Lower lobe of right lung (tissue), 2 donors: ENCODE results near the gene CD27. TPM values are rescaled to one million over a fixed set of nuclear protein-coding genes. Genes with fewer than 3 reads are reported as not detected.
A peak's percentile ranks its signal among the peaks of the same experiment; 100 is the strongest.
"Not testable (repeated sequence)": the region's sequence is repeated elsewhere in the genome, so short reads cannot be mapped to it uniquely, and the experiment has no call there.

Experiments
- ATAC-seq, 2 donors: fragments of 200-7000 bp; cut with Tn5 transposase; one replicate each; pipeline ENCODE4 v1.9.1; 2020 to 2022; ENCODE audit warnings: mild to moderate bottlenecking in 2 of 2, moderate library complexity in 2 of 2
- DNase-seq: peaks from one replicate; pipeline ENCODE4 v3.0.0-alpha.2; 2020
- H3K27ac ChIP-seq: fragments of 200-600 bp; one replicate; pipeline ENCODE4 v1.8.0; 2022
- H3K27me3 ChIP-seq: fragments of 200-600 bp; one replicate; pipeline ENCODE4 v1.8.0; 2022; ENCODE audit warnings: low read depth
- H3K36me3 ChIP-seq: fragments of 200-600 bp; one replicate; pipeline ENCODE4 v1.8.0; 2022; ENCODE audit warnings: mild to moderate bottlenecking
- H3K4me1 ChIP-seq: fragments of 200-600 bp; one replicate; pipeline ENCODE4 v1.8.0; 2022
- H3K4me3 ChIP-seq: fragments of 200-600 bp; one replicate; pipeline ENCODE4 v1.8.0; 2022; ENCODE audit warnings: mild to moderate bottlenecking
- H3K9me3 ChIP-seq: fragments of 200-600 bp; one replicate; pipeline ENCODE4 v1.8.0; 2022
- CTCF ChIP-seq: fragments of 200-600 bp; IDR thresholded peaks from one replicate; pipeline ENCODE4 v1.8.0; 2022; ENCODE audit warnings: antibody characterized with exemption, mild to moderate bottlenecking
- intact Hi-C: fragments of 100-400 bp; cut with DNase I; formaldehyde crosslinking; loops from one replicate; pipeline ENCODE4 v1.11.0; 2022
- total RNA-seq: library from RNA; stranded (reverse); fragmentation: NEBNext Ultra II Directional; extraction: Animal tissue kit (Norgen Biotek cat#: 25700); gene quantifications from one replicate; pipeline ENCODE4 v1.2.1, GENCODE V29; 2021
- donor health status: DM: no; HTN: yes; CAD: no; lungs with severe emphysema.

The CD27 gene
- total RNA-seq, 1 donor from 2014 or later, result 2.3 TPM

DNA sequence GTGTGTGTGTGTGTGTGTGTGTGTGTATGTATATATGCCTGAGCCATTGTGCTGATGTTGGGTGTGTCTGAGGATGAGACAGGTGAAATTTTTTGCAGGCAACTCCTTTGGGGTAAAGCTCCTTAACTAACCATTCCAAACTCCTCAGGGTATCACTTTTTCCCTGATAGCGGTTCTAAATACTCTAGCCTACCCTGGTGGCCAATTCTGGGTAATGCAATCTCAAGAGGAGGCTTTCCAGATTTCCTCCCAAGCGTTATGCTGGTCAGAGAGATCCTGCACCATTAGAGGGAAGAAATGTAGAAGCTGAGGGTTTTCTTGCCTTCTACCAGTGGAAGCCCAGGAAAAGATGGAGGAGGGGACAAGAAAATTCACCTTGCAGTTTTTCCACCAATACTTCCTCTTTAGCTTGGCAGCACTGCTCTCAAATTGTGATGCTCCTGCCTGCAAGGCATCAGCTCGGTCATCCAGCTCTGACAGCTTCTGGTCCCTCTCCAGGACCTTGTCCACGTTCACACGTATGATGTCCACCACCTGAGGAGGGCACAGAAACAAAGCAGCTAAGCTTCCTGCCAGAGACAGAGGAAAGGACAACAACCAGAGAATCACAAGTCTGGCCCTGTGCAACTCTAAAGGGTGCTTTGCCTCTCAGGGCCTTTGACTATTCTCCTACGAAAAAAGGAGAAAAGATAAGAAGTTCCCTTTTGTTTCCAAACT is 20.9 kb downstream of the CD27 start:
- Histone ChIP-seq H3K9me3 (no peaks in the 10 kb centered on the region), H3K4me1 (peaks cover 72% of the 10 kb centered on the region), H3K4me3 (no peak overlapping the region), H3K27ac (no peak overlapping the region), H3K27me3 (no peaks in the 10 kb centered on the region), H3K36me3 (peaks cover 67% of the 10 kb centered on the region)
- intact Hi-C loops, result no loop called here
- peak; percentile 82 for TF ChIP-seq CTCF
- ATAC-seq (peak; percentile 40 to 55), DNase-seq (no peak)

GRCh38 chr12:6466184-6466573 is 21.4 kb downstream of the CD27 start:
- H3K27ac ChIP-seq, result no peak overlapping the region
- H3K27me3 ChIP-seq, result no peaks in the 10 kb centered on the region
- intact Hi-C loops, result no loop called here
- TF ChIP-seq CTCF, result no peak
- H3K4me1 ChIP-seq, result peaks cover 70% of the 10 kb centered on the region
- DNase-seq, result no peak
- no peaks in the 10 kb centered on the region for H3K9me3 ChIP-seq
- ATAC-seq, result no peak
- no peak overlapping the region for H3K4me3 ChIP-seq
- H3K36me3 ChIP-seq, result peaks cover 62% of the 10 kb centered on the region

DNA sequence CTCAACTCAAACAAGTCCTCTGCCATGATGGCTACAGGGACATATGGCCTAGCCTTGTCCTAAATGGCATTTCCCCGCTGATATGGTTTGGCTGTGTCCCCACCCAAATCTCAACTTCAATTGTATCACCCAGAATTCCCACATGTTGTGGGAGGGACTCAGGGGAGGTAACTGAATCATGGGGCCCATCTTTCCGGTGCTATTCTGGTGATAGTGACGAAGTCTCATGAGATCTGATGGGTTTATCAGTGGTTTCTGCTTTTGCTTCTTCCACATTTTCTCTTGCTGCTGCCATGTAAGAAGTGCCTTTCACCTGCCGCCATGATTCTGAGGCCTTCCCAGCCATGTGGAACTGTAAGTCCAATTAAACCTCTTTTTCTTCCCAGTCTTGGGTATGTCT is 22.0 kb downstream of the CD27 start:
- intact Hi-C loops, H3K27ac ChIP-seq, ATAC-seq, H3K9me3 ChIP-seq, DNase-seq, H3K4me3 ChIP-seq, H3K27me3 ChIP-seq: not testable (repeated sequence)
- Histone ChIP-seq H3K36me3 (peaks cover 56% of the 10 kb centered on the region), H3K4me1 (peaks cover 69% of the 10 kb centered on the region)

DNA sequence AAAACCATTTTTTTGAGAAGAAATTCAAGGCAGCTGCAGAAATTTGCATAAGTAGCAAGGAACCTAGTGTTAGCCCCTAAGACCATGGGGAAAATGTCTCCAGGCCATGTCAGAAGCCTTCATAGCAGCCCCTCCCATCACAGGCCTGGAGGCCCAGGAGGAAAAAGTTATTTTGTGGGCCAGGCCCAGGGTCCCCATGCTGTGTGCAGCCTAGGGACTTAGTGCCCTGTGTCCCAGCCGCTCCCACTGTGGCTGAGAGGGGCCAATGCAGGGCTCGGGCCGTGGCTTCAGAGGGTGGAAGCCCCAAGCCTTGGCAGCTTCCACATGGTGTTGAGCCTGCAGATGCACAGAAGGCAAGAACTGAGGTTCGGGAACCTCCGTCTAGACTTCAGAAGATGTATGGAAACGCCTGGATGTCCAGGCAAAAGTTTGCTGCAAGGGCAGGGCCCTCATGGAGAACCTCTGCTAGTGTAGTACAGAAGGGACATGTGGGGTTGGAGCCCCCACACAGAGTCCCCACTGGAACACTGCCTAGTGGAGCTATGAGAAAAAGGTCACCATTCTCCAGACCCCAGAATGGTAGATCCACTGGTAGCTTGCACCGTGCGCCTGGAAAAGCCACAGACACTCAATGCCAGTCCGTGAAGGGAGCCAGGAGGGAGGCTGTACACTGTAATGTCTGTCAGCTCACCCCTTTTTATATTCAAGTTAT is 23.0 kb downstream of the CD27 start:
- H3K4me3 ChIP-seq, intact Hi-C loops, H3K27me3 ChIP-seq, ATAC-seq, DNase-seq, H3K9me3 ChIP-seq, H3K27ac ChIP-seq: not testable (repeated sequence)
- H3K36me3 ChIP-seq, result peaks cover 46% of the 10 kb centered on the region
- peaks cover 61% of the 10 kb centered on the region for H3K4me1 ChIP-seq

DNA sequence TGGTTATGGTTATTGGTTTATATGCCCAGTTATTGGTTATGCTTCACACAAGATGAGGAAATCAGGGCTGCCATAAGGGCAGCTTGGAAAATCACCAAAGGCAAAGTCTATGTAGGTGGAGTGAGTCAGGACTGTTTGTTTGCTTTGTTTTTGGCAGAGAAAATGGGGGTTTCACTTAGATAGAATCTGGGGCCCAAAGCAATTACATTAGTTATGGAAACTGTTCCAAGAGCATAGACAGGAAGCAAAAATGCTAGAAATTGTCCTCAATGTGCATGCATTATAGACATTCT is 23.5 kb downstream of the CD27 start:
- no peaks in the 10 kb centered on the region for H3K9me3 ChIP-seq
- H3K27me3 ChIP-seq, result no peaks in the 10 kb centered on the region
- no peak overlapping the region for H3K27ac ChIP-seq
- ATAC-seq (no peak), DNase-seq (no peak)
- peaks cover 56% of the 10 kb centered on the region for H3K4me1 ChIP-seq
- H3K4me3 ChIP-seq, result no peak overlapping the region
- intact Hi-C loops, result no loop called here
- H3K36me3 ChIP-seq, result peaks cover 41% of the 10 kb centered on the region
- no peak for TF ChIP-seq CTCF

DNA sequence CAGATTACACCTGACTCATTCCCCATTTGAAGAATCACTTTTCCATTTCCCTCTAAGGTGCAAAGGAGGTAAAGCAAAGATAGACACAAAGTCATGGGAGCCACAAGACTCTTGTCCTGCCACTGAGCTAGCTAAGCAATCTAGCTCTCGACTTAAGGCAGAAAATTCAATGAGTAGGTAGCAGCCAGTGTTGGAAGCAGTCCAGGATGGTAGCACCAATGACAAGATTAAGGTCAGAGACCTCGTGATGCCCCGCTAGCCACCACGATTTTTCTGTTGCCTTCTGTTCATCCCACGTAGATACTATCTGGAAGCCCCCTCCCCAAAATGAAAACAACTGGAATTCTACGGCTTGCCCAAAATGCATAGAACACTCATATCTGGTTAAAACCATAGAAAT is 24.3 kb downstream of the CD27 start:
- H3K4me1 ChIP-seq, result peaks cover 47% of the 10 kb centered on the region
- H3K4me3 ChIP-seq, result peak overlapping the region; percentile 87
- no peaks in the 10 kb centered on the region for H3K9me3 ChIP-seq
- DNase-seq (no peak), ATAC-seq (no peak)
- no peak overlapping the region for H3K27ac ChIP-seq
- peaks cover 33% of the 10 kb centered on the region for H3K36me3 ChIP-seq
- H3K27me3 ChIP-seq, result no peaks in the 10 kb centered on the region
- intact Hi-C loops, result no loop called here
- TF ChIP-seq CTCF, result no peak
